Measurements from ENCODE around the gene B3GNT7. TPM values are rescaled to one million over a fixed set of nuclear protein-coding genes. Genes with fewer than 3 reads are reported as not detected.

B3GNT7 gene
- total RNA-seq, 1 donor: 0.43 TPM

DNA sequence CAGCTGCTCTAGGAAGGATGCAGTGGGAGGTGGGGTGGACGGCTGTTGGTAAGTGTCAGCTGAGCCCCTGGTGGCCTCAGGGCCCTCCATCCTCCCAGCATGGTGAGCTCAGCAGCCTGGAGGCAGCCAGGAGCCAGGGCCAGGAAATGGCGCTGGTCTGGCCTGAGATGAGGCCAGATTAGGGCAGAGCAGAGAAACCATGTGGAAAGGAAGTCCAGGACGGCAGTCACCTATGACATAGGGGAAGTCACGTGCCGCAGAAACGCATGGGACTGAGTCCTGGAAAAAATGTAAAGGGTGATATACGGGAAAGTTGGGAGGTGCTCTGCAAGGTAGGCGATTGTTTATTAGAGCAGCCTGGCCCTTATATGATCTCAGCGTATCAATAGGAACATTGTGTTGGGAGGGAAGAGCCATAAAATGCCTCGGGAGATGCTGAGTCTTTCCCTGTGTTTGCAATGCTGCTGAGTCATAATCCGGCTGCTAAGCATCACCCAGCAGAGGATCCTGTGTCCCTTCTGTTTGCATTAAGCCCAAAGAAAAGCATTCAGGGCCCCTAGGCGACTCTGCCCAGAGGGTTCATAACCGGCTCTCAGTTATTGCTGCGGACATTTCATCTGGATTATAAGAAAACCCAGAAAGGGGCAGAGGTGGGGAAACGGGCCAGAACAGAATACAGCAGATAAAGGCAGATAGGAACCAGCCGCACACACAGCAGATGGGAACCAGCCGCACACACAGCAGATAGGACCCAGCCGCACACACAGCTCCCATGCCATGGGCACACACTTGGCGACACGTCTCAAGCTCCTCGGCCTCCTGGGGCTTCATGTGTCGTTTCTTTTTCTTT, 30.3 kb upstream of the B3GNT7 start:
- DNase-seq (ENCODE audit: low read depth): peak; percentile 85
- H3K4me3 ChIP-seq (ENCODE audit: low read depth, low read length): no peak overlapping the region
- TF ChIP-seq, protein P1, sequence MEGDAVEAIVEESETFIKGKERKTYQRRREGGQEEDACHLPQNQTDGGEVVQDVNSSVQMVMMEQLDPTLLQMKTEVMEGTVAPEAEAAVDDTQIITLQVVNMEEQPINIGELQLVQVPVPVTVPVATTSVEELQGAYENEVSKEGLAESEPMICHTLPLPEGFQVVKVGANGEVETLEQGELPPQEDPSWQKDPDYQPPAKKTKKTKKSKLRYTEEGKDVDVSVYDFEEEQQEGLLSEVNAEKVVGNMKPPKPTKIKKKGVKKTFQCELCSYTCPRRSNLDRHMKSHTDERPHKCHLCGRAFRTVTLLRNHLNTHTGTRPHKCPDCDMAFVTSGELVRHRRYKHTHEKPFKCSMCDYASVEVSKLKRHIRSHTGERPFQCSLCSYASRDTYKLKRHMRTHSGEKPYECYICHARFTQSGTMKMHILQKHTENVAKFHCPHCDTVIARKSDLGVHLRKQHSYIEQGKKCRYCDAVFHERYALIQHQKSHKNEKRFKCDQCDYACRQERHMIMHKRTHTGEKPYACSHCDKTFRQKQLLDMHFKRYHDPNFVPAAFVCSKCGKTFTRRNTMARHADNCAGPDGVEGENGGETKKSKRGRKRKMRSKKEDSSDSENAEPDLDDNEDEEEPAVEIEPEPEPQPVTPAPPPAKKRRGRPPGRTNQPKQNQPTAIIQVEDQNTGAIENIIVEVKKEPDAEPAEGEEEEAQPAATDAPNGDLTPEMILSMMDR (IDR thresholded peaks at IDR 0.05; ENCODE audit: insufficient read depth, low read depth, low read length): no peak

DNA sequence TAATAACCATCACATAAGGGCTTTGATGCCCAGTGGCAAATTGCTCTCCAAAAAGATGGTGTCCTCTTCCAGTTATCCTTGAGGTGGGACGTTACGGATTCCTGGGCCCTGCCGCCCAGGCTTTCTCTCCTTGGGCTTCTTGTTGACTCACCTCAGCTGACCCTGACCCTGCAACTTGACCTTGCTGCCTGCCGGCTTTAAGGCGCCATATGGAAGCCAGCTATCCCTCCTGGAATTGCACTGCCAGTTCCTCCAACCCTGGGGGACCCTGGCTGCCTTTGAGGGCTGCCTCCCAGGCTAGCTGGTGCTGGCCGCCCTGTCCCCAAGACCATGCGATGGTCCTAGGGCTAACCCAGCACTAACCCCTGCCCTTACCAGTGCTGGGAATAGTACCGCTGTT, 28.3 kb upstream of the B3GNT7 start:
- H3K4me3 ChIP-seq (ENCODE audit: low read depth, low read length): no peak overlapping the region

DNA sequence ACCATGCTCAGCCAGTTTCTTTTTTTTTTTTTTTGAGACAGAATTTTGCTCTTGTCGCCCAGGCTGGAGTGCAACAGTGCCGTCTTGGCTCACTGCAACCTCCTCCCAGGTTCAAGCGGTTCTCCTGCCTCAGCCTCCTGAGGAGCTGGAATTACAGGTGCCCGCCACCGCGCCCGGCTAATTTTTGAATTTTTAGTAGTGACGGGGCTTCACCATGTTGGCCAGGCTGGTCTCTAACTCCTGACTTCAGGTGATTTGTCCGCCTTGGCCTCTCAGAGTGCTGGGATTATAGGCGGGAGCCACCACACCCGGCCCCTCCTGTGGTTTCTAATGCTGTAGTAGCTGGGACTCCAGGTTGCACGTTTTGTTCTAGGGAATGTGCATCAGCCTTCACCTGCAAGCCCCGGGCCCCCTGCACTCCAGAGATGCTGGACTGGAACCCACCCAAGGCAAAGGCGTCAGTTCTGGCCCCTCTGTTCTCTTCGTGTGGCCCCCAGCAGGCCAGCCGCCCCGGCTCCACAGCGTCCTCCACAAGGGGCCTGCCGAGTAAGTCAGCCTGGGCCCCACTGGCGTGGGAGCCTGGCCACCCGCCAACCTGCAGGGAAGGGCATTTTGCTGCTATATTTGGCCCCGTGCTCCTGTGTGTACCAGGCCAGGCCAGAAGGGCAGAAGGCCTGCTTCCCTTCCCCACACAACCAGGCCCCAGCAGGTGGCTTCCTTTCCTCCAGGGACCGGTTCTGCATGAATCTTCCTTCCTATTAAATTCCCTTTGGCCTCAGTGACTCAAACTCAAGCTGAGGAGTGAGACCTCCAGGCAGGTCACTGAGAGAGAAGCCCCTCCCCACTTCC, 25.7 kb upstream of the B3GNT7 start:
- no peak for DNase-seq (ENCODE audit: low read depth)
- no peak overlapping the region for H3K4me3 ChIP-seq (ENCODE audit: low read depth, low read length)
- TF ChIP-seq, protein P1 (IDR thresholded peaks at IDR 0.05; ENCODE audit: insufficient read depth, low read depth, low read length): no peak

More for the DNA sequence above, 28.3 kb upstream of the B3GNT7 start:
- TF ChIP-seq, protein P1 (IDR thresholded peaks at IDR 0.05; ENCODE audit: insufficient read depth, low read depth, low read length): no peak
- DNase-seq (ENCODE audit: low read depth): no peak

DNA sequence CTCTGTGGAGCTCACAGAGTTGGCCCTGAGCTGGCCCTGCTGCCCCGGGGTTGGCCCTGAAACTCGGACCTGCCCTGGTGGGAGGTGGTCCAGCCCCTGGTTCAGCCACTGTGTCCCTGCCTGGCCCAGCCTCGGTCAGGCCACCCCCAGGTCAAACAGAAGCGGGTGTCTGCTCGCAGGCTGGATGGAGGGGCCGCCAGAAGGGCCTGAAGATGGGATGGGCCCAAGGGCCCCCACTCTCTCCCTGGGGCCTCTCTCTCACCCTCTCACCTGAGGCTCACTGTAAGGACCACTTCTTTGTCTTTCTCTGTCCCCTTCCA, 25.1 kb upstream of the B3GNT7 start:
- DNase-seq (ENCODE audit: low read depth): no peak
- no peak overlapping the region for H3K4me3 ChIP-seq (ENCODE audit: low read depth, low read length)
- TF ChIP-seq, protein P1 (IDR thresholded peaks at IDR 0.05; ENCODE audit: insufficient read depth, low read depth, low read length): no peak

DNA sequence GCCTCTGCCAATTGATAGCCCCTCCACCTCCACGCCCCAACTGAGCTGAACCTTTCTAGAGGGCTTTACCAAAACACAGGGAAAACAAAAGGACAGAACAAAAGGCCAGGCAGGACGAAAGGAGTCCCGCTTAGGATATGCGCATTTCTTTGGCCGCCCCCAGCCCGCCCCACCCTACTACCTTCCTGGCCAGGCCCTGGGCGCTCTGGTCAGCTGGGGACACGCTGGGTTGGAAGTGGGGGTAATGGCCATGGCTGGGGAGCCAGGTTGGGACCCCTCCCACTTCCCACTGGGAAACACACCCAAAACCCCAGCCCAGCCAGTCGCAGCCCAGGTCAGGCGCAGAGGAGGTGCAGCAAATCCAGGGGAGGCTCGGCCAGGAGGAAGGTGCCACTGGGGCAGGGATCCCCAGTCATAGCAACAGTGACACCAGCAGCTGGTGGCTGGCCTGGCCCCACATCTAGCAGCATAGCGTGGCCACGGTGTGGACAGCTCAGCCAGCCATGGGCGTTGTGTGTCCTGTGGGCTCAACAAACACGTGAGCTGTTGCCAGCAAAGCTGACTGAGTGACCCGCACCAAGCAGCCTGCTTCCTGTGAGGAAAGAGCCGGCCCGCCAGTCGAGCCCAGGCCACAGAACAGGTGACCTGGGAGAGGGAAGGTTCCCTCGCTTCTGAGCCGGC, 24.6 kb upstream of the B3GNT7 start:
- TF ChIP-seq, protein P1 (IDR thresholded peaks at IDR 0.05; ENCODE audit: insufficient read depth, low read depth, low read length): no peak
- no peak for DNase-seq (ENCODE audit: low read depth)
- H3K4me3 ChIP-seq (ENCODE audit: low read depth, low read length): no peak overlapping the region

DNA sequence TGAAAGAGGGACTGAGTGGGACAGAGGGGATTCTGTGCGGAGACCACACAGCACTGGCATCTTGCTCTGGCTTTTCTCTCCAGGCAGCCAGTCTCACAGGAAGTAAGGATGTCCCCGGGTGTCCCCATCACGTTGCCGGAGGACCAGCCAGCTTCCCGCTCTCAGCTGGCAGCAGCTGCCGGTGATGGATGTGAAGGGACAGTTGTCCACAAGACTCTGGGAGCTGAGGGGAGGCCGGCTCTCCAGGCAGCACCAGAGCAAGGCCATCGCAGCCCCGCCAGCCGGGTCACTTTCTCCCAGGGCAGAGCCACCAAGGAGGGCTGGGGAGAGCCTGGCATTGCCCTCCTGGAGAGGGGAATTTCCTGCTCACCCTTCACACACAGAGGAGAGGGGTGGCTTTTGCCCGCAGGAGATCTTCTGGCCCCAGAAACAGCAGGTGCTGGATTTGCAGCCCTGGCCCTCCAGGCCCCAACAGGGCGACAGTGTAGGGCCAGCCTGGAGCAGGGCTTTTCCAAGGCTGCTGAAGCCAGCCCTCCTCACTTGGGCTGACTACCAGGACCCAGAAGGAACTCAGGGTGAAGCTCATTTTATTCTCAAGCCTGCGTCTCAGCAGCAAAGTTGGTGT, 24.0 kb upstream of the B3GNT7 start:
- DNase-seq (ENCODE audit: low read depth): no peak
- TF ChIP-seq, protein P1 (IDR thresholded peaks at IDR 0.05; ENCODE audit: insufficient read depth, low read depth, low read length): no peak
- no peak overlapping the region for H3K4me3 ChIP-seq (ENCODE audit: low read depth, low read length)

Measured in fibroblast of villous mesenchyme (primary cell).